Glomerular visceral epithelial cell (primary cell): ENCODE results near the gene ATAT1.
"Not testable (repeated sequence)": the region's sequence is repeated elsewhere in the genome, so short reads cannot be mapped to it uniquely, and the experiment has no call there.

ENCODE experiments used
- DNase-seq: peaks from one replicate; pipeline ENCODE4 v3.0.0-alpha.2; 2016; ENCODE audit errors: extremely low spot score

ATAT1 gene

GRCh38 chr6:30647242-30648116, 20.8 kb downstream of the ATAT1 start:
- peak; percentile 77 for DNase-seq

GRCh38 chr6:30651143-30651542, 24.5 kb downstream of the ATAT1 start:
- DNase-seq = no peak

GRCh38 chr6:30654798-30655742, 28.4 kb downstream of the ATAT1 start:
- DNase-seq = no peak

GRCh38 chr6:30655743-30656094, 29.0 kb downstream of the ATAT1 start:
- DNase-seq = no peak

GRCh38 chr6:30656513-30656912, 29.8 kb downstream of the ATAT1 start:
- no peak for DNase-seq

GRCh38 chr6:30657454-30657853, 30.8 kb downstream of the ATAT1 start:
- no peak for DNase-seq

- DNase-seq = not testable (repeated sequence)
Observed at GRCh38 chr6:30657922-30658321, 31.2 kb downstream of the ATAT1 start.

- DNase-seq = no peak
Observed at GRCh38 chr6:30664994-30665767, 38.5 kb downstream of the ATAT1 start.

GRCh38 chr6:30666300-30666699, 39.6 kb downstream of the ATAT1 start:
- not testable (repeated sequence) for DNase-seq

- DNase-seq = no peak
Observed at GRCh38 chr6:30670760-30671527, 44.3 kb downstream of the ATAT1 start.

GRCh38 chr6:30672445-30673253, 46.0 kb downstream of the ATAT1 start, which contains the start of gene DHX16:
DHX16 (minus strand) TSS chr6:30673006; CDS start chr6:30672841, 165 bp downstream.
- DNase-seq = peak; percentile 97

- DNase-seq = no peak
Observed at GRCh38 chr6:30676660-30677285, 50.1 kb downstream of the ATAT1 start.

GRCh38 chr6:30678964-30679726, 52.5 kb downstream of the ATAT1 start:
- DNase-seq = peak; percentile 87

GRCh38 chr6:30679765-30680535, 53.3 kb downstream of the ATAT1 start:
- DNase-seq = no peak

GRCh38 chr6:30681766-30682142, 55.1 kb downstream of the ATAT1 start:
- DNase-seq = no peak

GRCh38 chr6:30682143-30683117, 55.8 kb downstream of the ATAT1 start:
- peak; percentile 87 for DNase-seq
